H9 (cell line): ENCODE measurements around the gene LPCAT2. TPM values are rescaled to one million over a fixed set of nuclear protein-coding genes. Genes with fewer than 3 reads are reported as not detected.

Experiments used
- DNase-seq: peaks from one replicate; pipeline ENCODE4 v3.0.0-alpha.2; 2017
- H2AFZ ChIP-seq: one replicate; pipeline ENCODE4 v1.6.1; 2013; ENCODE audit warnings: mild to moderate bottlenecking, low read length, control low read depth, moderate library complexity
- H2AK5ac ChIP-seq: 2 replicates; pipeline ENCODE4 v1.6.1; 2013; ENCODE audit warnings: low read length, control low read depth, mixed read lengths; ENCODE audit not compliant: insufficient read length
- H2BK120ac ChIP-seq: one replicate; pipeline ENCODE4 v1.6.1; 2013; ENCODE audit warnings: low read depth, mild to moderate bottlenecking, low read length, control low read depth, inconsistent platforms; ENCODE audit not compliant: poor library complexity, severe bottlenecking
- H2BK12ac ChIP-seq: 2 replicates; pipeline ENCODE4 v1.6.1; 2013; ENCODE audit warnings: low read length, control low read depth, mixed read lengths, low read depth; ENCODE audit not compliant: insufficient read length
- H2BK15ac ChIP-seq: 2 replicates; pipeline ENCODE4 v1.6.1; 2013; ENCODE audit warnings: low read depth, low read length, control low read depth
- H2BK20ac ChIP-seq: one replicate; pipeline ENCODE4 v1.6.1; 2013; ENCODE audit warnings: low read depth, mild to moderate bottlenecking, low read length, control low read depth, inconsistent platforms; ENCODE audit not compliant: poor library complexity, severe bottlenecking
- H2BK5ac ChIP-seq: 2 replicates; pipeline ENCODE4 v1.6.1; 2013; ENCODE audit warnings: low read length, control low read depth, mixed read lengths; ENCODE audit not compliant: insufficient read length
- H3K14ac ChIP-seq: 2 replicates; pipeline ENCODE4 v1.6.1; 2013; ENCODE audit warnings: low read length, control low read depth; ENCODE audit not compliant: insufficient read depth
- H3K18ac ChIP-seq: 2 replicates; pipeline ENCODE4 v1.6.1; 2013; ENCODE audit warnings: low read depth, mild to moderate bottlenecking, mixed read lengths, low read length, control low read depth; ENCODE audit not compliant: insufficient read length
- H3K23ac ChIP-seq: 2 replicates; pipeline ENCODE4 v1.6.1; 2013; ENCODE audit warnings: low read length, control low read depth, mixed read lengths, low read depth; ENCODE audit not compliant: insufficient read length
- H3K23me2 ChIP-seq: 2 replicates; pipeline ENCODE4 v1.6.1; 2013; ENCODE audit warnings: low read depth, mild to moderate bottlenecking, mixed read lengths, low read length, control low read depth; ENCODE audit not compliant: insufficient read length, poor library complexity, severe bottlenecking
- H3K27ac ChIP-seq: 2 replicates; pipeline ENCODE4 v1.5.1; 2013; ENCODE audit warnings: low read length, control low read depth, mixed read lengths, low read depth; ENCODE audit not compliant: insufficient read length
- H3K27me3 ChIP-seq: 2 replicates; pipeline ENCODE4 v1.6.1; 2013; ENCODE audit warnings: low read length, control low read depth, inconsistent platforms; ENCODE audit not compliant: insufficient read depth
- H3K4ac ChIP-seq: 2 replicates; pipeline ENCODE4 v1.6.1; 2013; ENCODE audit warnings: low read depth, mild to moderate bottlenecking, control low read depth, inconsistent platforms, low read length, moderate library complexity
- H3K4me1 ChIP-seq: 2 replicates; pipeline ENCODE4 v1.6.1; 2013; ENCODE audit warnings: low read length, control low read depth, inconsistent platforms; ENCODE audit not compliant: insufficient read depth
- H3K4me2 ChIP-seq: 2 replicates; pipeline ENCODE4 v1.6.1; 2013; ENCODE audit warnings: low read length, control low read depth, mixed read lengths; ENCODE audit not compliant: insufficient read length, insufficient read depth
- H3K56ac ChIP-seq: 2 replicates; pipeline ENCODE4 v1.6.1; 2013; ENCODE audit warnings: low read depth, mild to moderate bottlenecking, mixed read lengths, low read length, control low read depth; ENCODE audit not compliant: insufficient read length
- H3K79me1 ChIP-seq: 2 replicates; pipeline ENCODE4 v1.6.1; 2013; ENCODE audit warnings: low read depth, mild to moderate bottlenecking, moderate library complexity, low read length, control low read depth, inconsistent platforms; ENCODE audit not compliant: insufficient read depth, poor library complexity, severe bottlenecking
- H3K79me2 ChIP-seq: 2 replicates; pipeline ENCODE4 v1.6.1; 2013; ENCODE audit warnings: low read length, control low read depth, inconsistent platforms; ENCODE audit not compliant: insufficient read depth
- H3K9ac ChIP-seq: 2 replicates; pipeline ENCODE4 v1.6.1; 2013; ENCODE audit warnings: low read length, control low read depth, mixed read lengths; ENCODE audit not compliant: insufficient read length; ENCODE audit errors: extremely low read depth
- H3K9me3 ChIP-seq: one replicate; pipeline ENCODE4 v1.6.1; 2013; ENCODE audit warnings: low read depth, low read length, inconsistent platforms; ENCODE audit not compliant: control insufficient read depth
- H3T11ph ChIP-seq: one replicate; pipeline ENCODE4 v1.6.1; 2013; ENCODE audit warnings: mild to moderate bottlenecking, low read length, control low read depth, inconsistent platforms
- H4K20me1 ChIP-seq: one replicate; pipeline ENCODE4 v1.6.1; 2013; ENCODE audit not compliant: control insufficient read depth, insufficient read length, insufficient read depth
- H4K5ac ChIP-seq: 2 replicates; pipeline ENCODE4 v1.6.1; 2013; ENCODE audit warnings: low read depth, mild to moderate bottlenecking, mixed read lengths, low read length, control low read depth; ENCODE audit not compliant: insufficient read length
- H4K8ac ChIP-seq: replicated peaks from 2 replicates; pipeline ENCODE4 v1.6.1; 2013; ENCODE audit warnings: low read length, control low read depth, mixed read lengths, low read depth; ENCODE audit not compliant: insufficient read length
- H4K91ac ChIP-seq: 2 replicates; pipeline ENCODE4 v1.6.1; 2013; ENCODE audit warnings: low read depth, mild to moderate bottlenecking, moderate library complexity, mixed read lengths, low read length, control low read depth; ENCODE audit not compliant: insufficient read length
- H3K27ac Mint-ChIP-seq, 3 experiments: 2 replicates in 2 of 3; 3 replicates in 1 of 3; pipeline ENCODE4 v1.8.0; 2020 to 2021; ENCODE audit warnings: mixed read lengths in 3 of 3, mild to moderate bottlenecking in 1 of 3, moderate library complexity in 1 of 3
- H3K27me3 Mint-ChIP-seq: 2 replicates; pipeline ENCODE4 v1.8.0; 2021; ENCODE audit warnings: low read depth, mild to moderate bottlenecking, moderate library complexity, mixed read lengths
- H3K36me3 Mint-ChIP-seq, 3 experiments: 2 replicates in 2 of 3; 3 replicates in 1 of 3; pipeline ENCODE4 v1.8.0; 2020 to 2021; ENCODE audit warnings: low read depth in 3 of 3, mixed read lengths in 3 of 3; ENCODE audit not compliant: insufficient read depth in 1 of 3
- H3K4me1 Mint-ChIP-seq, 2 experiments: 2 replicates each; pipeline ENCODE4 v1.8.0; 2020; ENCODE audit warnings: mixed read lengths in 2 of 2
- H3K4me3 Mint-ChIP-seq, 2 experiments: 2 replicates in 1 of 2; 3 replicates in 1 of 2; pipeline ENCODE4 v1.8.0; 2020 to 2021; ENCODE audit warnings: mild to moderate bottlenecking in 2 of 2, mixed read lengths in 2 of 2, moderate library complexity in 1 of 2
- H3K9me3 Mint-ChIP-seq, 2 experiments: 2 replicates in 1 of 2; 3 replicates in 1 of 2; pipeline ENCODE4 v1.8.0; 2020; ENCODE audit warnings: mild to moderate bottlenecking in 2 of 2, mixed read lengths in 2 of 2, moderate library complexity in 1 of 2
- CTCF ChIP-seq: fragments of 200-600 bp; sonication (generic); conservative IDR thresholded peaks from 3 replicates; pipeline ENCODE4 v1.8.0; 2021; ENCODE audit warnings: antibody characterized with exemption, mild to moderate bottlenecking
- WGBS: extraction: QIAGEN DNeasy Blood & Tissue Kit; methylation state at CpG from one replicate; pipeline ENCODE4 v1.1.7; 2013; ENCODE audit warnings: missing lambda C conversion rate, low lambda C conversion rate, mixed read lengths; ENCODE audit not compliant: insufficient read length; ENCODE audit errors: extremely low coverage; 5-methylcytosine and 5-hydroxymethylcytosine counted together
- total RNA-seq: library from RNA; stranded (reverse); gene quantifications from 2 replicates; pipeline ENCODE4 v1.2.1, GENCODE V29; 2021

LPCAT2 gene
- total RNA-seq, 1 experiment from 2014 or later = 2.8 TPM

GRCh38 chr16:55623640-55624039 lies 114.8 kb downstream of the LPCAT2 start:
- no peak overlapping the region for H4K5ac ChIP-seq
- DNase-seq = no peak
- no peak overlapping the region for H3K14ac ChIP-seq
- H3K79me2 ChIP-seq = no peaks in the 10 kb centered on the region
- no peak overlapping the region for H2AK5ac ChIP-seq
- Mint-ChIP-seq H3K36me3 (peaks cover 0 to 8% (median 6%) of the 10 kb centered on the region in 3 experiments; a peak in 2 of 7 replicates), H3K9me3 (peaks cover 4 to 10% of the 10 kb centered on the region in 2 experiments; a peak in 4 of 5 replicates), H3K27ac (no peak overlapping the region), H3K4me1 (peaks cover 25% of the 10 kb centered on the region in 2 experiments), H3K4me3 (no peak overlapping the region), H3K27me3 (peaks cover 16% of the 10 kb centered on the region)
- no peak overlapping the region for H4K8ac ChIP-seq
- no peak overlapping the region for H3T11ph ChIP-seq
- H4K20me1 ChIP-seq = no peaks in the 10 kb centered on the region
- H3K56ac ChIP-seq = no peak overlapping the region
- no peak for TF ChIP-seq CTCF
- no peaks in the 10 kb centered on the region for H3K79me1 ChIP-seq
- WGBS = no CpG with 5 or more reads among the region's 2 CpGs
- no peak overlapping the region for H4K91ac ChIP-seq
- H3K9me3 ChIP-seq = no peaks in the 10 kb centered on the region
- no peaks in the 10 kb centered on the region for H3K23me2 ChIP-seq
- no peak overlapping the region for H3K9ac ChIP-seq
- no peak overlapping the region for H2BK5ac ChIP-seq
- no peak overlapping the region for H3K4ac ChIP-seq
- H2BK120ac ChIP-seq = no peak overlapping the region
- no peaks in the 10 kb centered on the region for H3K27me3 ChIP-seq
- no peak overlapping the region for H2BK20ac ChIP-seq
- no peak overlapping the region for H2AFZ ChIP-seq
- H3K18ac ChIP-seq = no peak overlapping the region
- no peak overlapping the region for H2BK15ac ChIP-seq
- H3K23ac ChIP-seq = no peak overlapping the region
- no peak overlapping the region for H3K4me2 ChIP-seq
- H3K27ac ChIP-seq = no peak overlapping the region
- no peak overlapping the region for H2BK12ac ChIP-seq
- H3K4me1 ChIP-seq = no peaks in the 10 kb centered on the region
